ENCODE data around the gene GPR183.

Gene GPR183

DNA sequence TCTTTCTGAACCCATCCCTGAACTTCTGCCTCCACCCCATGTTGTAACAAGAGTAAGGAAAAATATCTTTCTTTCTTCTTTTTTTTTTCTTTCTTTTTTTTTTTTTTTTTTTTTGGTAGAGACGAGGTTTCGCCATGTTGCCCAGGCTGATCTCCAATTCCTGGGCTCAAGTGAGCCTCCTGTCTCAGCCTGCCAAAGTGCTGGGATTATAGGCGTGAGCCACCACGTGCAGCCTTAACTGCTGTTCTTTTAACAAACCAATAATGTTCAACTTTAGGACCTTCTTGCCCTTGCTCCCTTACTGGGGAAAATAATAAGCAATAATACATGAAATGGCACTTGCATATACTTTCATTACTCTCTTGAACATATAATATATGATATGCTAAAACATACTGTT is 19.6 kb downstream of the GPR183 start:
- TF ChIP-seq GATA3 (IDR thresholded peaks at IDR 0.05; ENCODE audit: low read depth, low read length) (no peak), GATA2 (IDR thresholded peaks at IDR 0.05; ENCODE audit: low read depth, low read length) (no peak)

DNA sequence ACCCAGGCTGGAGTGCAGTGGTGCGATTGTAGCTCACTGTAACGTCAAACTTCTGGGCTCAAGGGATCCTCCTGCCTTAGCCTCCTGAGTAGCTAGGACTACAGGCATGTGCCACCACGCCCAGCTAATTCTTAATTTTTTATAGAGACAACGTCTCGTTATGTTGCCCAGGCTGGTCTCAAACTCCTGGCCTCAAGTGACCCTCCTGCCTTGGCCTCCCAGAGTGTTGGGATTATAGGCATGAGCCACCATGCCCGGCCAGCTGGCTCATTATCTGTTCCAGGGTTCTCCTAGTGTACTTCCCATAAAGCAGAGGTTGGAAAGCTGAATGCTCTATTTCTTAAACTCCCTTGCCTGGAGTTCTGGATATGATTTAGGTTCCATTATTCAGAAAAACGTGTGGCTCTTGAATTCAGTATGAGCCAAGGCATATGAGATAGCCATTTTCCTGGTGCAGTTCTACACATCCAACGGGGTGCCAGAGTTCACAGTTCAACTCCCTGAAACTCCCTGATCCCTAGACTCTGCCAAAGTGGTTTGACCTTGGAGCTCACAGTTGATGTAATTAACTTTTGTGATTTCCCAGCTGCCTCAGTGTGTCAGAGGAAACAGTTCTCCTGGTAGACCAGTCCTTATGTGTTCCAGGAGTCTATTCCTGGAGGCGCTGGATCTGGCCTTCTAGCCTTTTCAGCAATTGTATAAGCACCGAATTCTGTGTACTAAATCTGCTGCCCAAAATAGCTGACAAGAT is 21.6 kb downstream of the GPR183 start:
- TF ChIP-seq GATA3 (IDR thresholded peaks at IDR 0.05; ENCODE audit: low read depth, low read length) (no peak), GATA2 (IDR thresholded peaks at IDR 0.05; ENCODE audit: low read depth, low read length) (no peak)

- TF ChIP-seq GATA3 (IDR thresholded peaks at IDR 0.05; ENCODE audit: low read depth, low read length) (no peak), GATA2 (IDR thresholded peaks at IDR 0.05; ENCODE audit: low read depth, low read length) (no peak)
Measured at GRCh38 chr13:99282264-99283231, 24.7 kb downstream of the GPR183 start.

DNA sequence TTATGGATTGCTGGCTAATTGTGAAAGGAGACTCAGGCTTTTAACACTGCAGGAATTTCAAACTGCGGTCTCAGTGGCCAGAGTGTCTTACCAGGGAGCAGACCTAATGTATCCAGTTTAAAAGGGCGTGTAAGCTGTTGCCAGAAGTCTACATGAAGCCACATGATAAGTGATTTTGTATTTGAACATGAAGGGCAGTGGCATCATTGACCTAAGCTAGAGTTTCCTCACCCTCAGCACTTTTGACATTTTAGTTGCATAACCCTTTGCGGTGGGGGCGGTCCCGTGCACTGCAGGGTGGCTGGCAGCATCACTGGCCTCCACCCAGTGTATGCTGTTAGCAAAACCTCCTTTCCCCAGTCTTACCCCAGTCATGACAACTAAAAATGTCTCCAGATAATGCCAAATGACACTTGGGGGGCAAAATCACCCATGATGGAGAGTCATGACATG is 25.4 kb downstream of the GPR183 start:
- TF ChIP-seq GATA2 (IDR thresholded peaks at IDR 0.05; ENCODE audit: low read depth, low read length) (no peak), GATA3 (IDR thresholded peaks at IDR 0.05; ENCODE audit: low read depth, low read length) (no peak)

GRCh38 chr13:99280166-99280565 is 27.0 kb downstream of the GPR183 start:
- no peak for TF ChIP-seq GATA2 (IDR thresholded peaks at IDR 0.05; ENCODE audit: low read depth, low read length)
- no peak for TF ChIP-seq GATA3 (IDR thresholded peaks at IDR 0.05; ENCODE audit: low read depth, low read length)

- no peak for TF ChIP-seq GATA3 (IDR thresholded peaks at IDR 0.05; ENCODE audit: low read depth, low read length)
- TF ChIP-seq GATA2 (IDR thresholded peaks at IDR 0.05; ENCODE audit: low read depth, low read length): no peak
Measured at GRCh38 chr13:99279637-99280036, 27.6 kb downstream of the GPR183 start.

DNA sequence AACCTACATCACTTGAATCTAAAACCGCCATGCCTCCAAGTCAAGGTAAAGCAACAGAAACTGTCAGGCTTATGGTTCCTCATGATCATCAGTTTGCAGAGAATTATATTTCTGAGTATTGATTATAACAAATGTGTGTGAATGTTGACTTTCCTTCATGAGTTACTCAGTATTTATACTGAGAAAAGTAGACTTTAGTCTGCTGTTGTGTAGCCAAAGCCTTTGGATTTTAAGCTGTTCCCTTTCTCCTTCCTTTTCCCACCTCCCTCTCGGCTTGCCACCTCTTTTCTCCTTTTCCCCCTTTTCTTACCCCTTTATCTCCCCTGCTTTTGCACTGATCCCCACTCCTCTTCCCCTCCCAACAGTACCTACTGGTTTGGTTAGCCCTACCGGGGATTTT is 28.4 kb downstream of the GPR183 start:
- no peak for TF ChIP-seq GATA3 (IDR thresholded peaks at IDR 0.05; ENCODE audit: low read depth, low read length)
- TF ChIP-seq GATA2 (IDR thresholded peaks at IDR 0.05; ENCODE audit: low read depth, low read length): no peak

GRCh38 chr13:99278200-99278599 is 29.0 kb downstream of the GPR183 start:
- no peak for TF ChIP-seq GATA3 (IDR thresholded peaks at IDR 0.05; ENCODE audit: low read depth, low read length)
- TF ChIP-seq GATA2 (IDR thresholded peaks at IDR 0.05; ENCODE audit: low read depth, low read length): no peak

DNA sequence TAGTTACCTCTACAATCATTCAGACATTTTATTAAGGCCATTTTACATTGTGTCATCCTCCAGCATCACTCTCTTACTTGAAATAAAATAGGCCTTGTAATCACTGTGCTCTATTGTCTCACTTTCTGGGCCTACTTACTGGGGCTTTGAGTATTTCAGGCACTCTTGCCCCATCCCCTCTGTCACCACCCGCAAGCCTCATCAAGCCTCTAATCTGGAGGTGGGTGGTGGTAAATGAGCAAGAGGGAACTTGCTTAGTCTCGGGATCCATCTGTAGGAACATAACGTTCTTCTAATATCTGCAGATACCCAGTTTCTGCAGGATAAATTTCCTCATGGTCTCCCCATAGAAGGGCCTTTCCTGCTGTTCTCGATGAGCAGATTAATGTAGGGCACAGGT is 29.6 kb downstream of the GPR183 start:
- TF ChIP-seq GATA3 (IDR thresholded peaks at IDR 0.05; ENCODE audit: low read depth, low read length) (no peak), GATA2 (IDR thresholded peaks at IDR 0.05; ENCODE audit: low read depth, low read length) (no peak)

- TF ChIP-seq GATA3 (IDR thresholded peaks at IDR 0.05; ENCODE audit: low read depth, low read length) (no peak), GATA2 (IDR thresholded peaks at IDR 0.05; ENCODE audit: low read depth, low read length) (no peak)
Measured at GRCh38 chr13:99276706-99277105, 30.5 kb downstream of the GPR183 start.

DNA sequence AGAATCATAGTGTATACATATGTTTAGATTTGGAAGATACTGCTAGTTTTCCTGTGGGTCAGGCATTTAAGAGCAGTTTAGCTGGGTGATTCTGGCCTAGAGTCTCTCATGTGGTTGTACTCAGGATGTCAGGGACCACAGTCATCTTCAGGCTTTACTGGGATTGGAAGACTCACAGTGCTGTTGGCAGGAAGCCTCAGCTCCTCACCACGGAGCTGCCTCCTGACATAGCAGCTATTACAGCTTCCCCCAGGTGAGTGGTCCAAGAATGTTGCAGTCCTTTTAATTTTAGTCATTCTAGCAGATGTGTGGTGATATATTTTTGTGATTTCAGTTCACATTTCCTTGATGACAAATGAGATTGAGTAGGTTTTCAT is 32.1 kb downstream of the GPR183 start:
- TF ChIP-seq GATA3 (IDR thresholded peaks at IDR 0.05; ENCODE audit: low read depth, low read length): no peak
- no peak for TF ChIP-seq GATA2 (IDR thresholded peaks at IDR 0.05; ENCODE audit: low read depth, low read length)

DNA sequence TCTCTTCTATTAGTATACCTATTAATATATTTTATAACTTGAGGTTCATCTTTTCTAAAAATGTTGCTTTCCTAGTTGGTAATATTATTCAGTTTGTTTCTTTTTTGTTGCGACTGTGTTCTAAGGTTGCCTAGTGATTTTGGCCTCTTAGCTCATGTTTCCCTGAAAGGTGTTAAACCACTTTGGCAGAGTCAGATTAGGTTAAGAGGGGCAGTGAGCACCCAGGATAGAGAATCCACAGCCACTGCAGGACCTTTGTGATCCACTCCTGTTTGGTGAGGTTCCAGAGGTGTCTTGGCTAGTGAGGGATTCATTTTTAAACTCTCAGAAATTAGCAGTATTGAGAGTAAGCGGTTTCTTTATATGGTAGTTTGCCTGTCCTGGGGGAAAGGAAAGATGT is 34.1 kb downstream of the GPR183 start:
- TF ChIP-seq GATA2 (IDR thresholded peaks at IDR 0.05; ENCODE audit: low read depth, low read length): no peak
- TF ChIP-seq GATA3 (IDR thresholded peaks at IDR 0.05; ENCODE audit: low read depth, low read length): no peak

- TF ChIP-seq GATA3 (IDR thresholded peaks at IDR 0.05; ENCODE audit: low read depth, low read length) (no peak), GATA2 (IDR thresholded peaks at IDR 0.05; ENCODE audit: low read depth, low read length) (no peak)
Measured at GRCh38 chr13:99272481-99272880, 34.7 kb downstream of the GPR183 start.

GRCh38 chr13:99271249-99271648 is 36.0 kb downstream of the GPR183 start:
- TF ChIP-seq GATA3 (IDR thresholded peaks at IDR 0.05; ENCODE audit: low read depth, low read length): no peak
- TF ChIP-seq GATA2 (IDR thresholded peaks at IDR 0.05; ENCODE audit: low read depth, low read length): no peak

GRCh38 chr13:99270518-99270917 is 36.7 kb downstream of the GPR183 start:
- no peak for TF ChIP-seq GATA3 (IDR thresholded peaks at IDR 0.05; ENCODE audit: low read depth, low read length)
- no peak for TF ChIP-seq GATA2 (IDR thresholded peaks at IDR 0.05; ENCODE audit: low read depth, low read length)
